PFSK-1 (cell line): ENCODE measurements around the gene LYPD6B.

Experiments used
- FOXP2 ChIP-seq: optimal IDR thresholded peaks from 2 replicates; pipeline ENCODE3; 2011; ENCODE audit warnings: borderline replicate concordance, control low read depth, inconsistent platforms; ENCODE audit not compliant: insufficient read depth; ENCODE audit errors: extremely low read length, extremely low read depth
- POLR2AphosphoS5 ChIP-seq: IDR thresholded peaks from 2 replicates; pipeline ENCODE4 v1.6.1; 2012; ENCODE audit warnings: low read depth, mild to moderate bottlenecking, control low read depth, low read length, moderate library complexity
- SIN3A ChIP-seq: IDR thresholded peaks from 2 replicates; pipeline ENCODE4 v1.6.1; 2012; ENCODE audit warnings: mild to moderate bottlenecking, low read length, moderate library complexity, borderline replicate concordance; ENCODE audit not compliant: insufficient read depth
- TAF1 ChIP-seq: IDR thresholded peaks from 2 replicates; pipeline ENCODE4 v1.6.1; 2012; ENCODE audit warnings: low read length, control low read depth, borderline replicate concordance; ENCODE audit not compliant: insufficient read depth
- TF ChIP-seq, protein P1 (sequence below), 2 experiments: IDR thresholded peaks; 2 replicates each; pipeline versions ENCODE4 v1.6.1 to v1.8.0; 2011 to 2012; ENCODE audit warnings: low read depth in 2 of 2, low read length in 2 of 2, control low read depth in 1 of 2, inconsistent platforms in 1 of 2, mild to moderate bottlenecking in 1 of 2, moderate library complexity in 1 of 2; ENCODE audit not compliant: insufficient read depth in 1 of 2

Gene LYPD6B

DNA sequence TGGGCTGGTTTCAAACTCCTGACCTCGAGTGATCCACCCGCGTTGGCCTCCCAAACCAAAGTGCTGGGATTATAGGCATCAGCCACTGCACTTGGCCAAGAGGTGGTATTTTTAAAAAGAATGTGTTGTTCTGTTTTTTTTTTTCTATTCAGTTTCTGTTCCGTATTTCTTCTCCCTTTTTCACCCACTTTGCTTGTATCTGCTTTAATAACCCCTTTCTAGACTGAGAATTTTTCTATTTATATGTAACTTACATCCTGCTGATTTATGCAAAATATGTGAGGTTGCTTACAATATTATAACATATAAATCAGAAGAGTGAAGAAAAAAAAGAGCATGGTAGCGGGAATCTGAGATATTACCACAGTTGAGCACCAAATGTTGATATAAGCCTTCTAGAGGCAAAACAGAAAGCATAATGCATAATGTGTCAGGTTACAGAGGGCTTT, 17.2 kb upstream of the LYPD6B start:
- TF ChIP-seq TAF1 (no peak), POLR2AphosphoS5 (no peak), SIN3A (no peak), FOXP2 (no peak)
- TF ChIP-seq, protein P1, sequence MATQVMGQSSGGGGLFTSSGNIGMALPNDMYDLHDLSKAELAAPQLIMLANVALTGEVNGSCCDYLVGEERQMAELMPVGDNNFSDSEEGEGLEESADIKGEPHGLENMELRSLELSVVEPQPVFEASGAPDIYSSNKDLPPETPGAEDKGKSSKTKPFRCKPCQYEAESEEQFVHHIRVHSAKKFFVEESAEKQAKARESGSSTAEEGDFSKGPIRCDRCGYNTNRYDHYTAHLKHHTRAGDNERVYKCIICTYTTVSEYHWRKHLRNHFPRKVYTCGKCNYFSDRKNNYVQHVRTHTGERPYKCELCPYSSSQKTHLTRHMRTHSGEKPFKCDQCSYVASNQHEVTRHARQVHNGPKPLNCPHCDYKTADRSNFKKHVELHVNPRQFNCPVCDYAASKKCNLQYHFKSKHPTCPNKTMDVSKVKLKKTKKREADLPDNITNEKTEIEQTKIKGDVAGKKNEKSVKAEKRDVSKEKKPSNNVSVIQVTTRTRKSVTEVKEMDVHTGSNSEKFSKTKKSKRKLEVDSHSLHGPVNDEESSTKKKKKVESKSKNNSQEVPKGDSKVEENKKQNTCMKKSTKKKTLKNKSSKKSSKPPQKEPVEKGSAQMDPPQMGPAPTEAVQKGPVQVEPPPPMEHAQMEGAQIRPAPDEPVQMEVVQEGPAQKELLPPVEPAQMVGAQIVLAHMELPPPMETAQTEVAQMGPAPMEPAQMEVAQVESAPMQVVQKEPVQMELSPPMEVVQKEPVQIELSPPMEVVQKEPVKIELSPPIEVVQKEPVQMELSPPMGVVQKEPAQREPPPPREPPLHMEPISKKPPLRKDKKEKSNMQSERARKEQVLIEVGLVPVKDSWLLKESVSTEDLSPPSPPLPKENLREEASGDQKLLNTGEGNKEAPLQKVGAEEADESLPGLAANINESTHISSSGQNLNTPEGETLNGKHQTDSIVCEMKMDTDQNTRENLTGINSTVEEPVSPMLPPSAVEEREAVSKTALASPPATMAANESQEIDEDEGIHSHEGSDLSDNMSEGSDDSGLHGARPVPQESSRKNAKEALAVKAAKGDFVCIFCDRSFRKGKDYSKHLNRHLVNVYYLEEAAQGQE (IDR thresholded peaks at IDR 0.05; ENCODE audit: insufficient read depth in 1 of 2, low read depth in 2 of 2, low read length in 2 of 2), result no peak

GRCh38 chr2:149021761-149022160, 16.7 kb upstream of the LYPD6B start:
- TF ChIP-seq FOXP2 (no peak), SIN3A (no peak), TAF1 (no peak), POLR2AphosphoS5 (no peak)
- TF ChIP-seq, protein P1 (IDR thresholded peaks at IDR 0.05; ENCODE audit: insufficient read depth in 1 of 2, low read depth in 2 of 2, low read length in 2 of 2), result no peak

DNA sequence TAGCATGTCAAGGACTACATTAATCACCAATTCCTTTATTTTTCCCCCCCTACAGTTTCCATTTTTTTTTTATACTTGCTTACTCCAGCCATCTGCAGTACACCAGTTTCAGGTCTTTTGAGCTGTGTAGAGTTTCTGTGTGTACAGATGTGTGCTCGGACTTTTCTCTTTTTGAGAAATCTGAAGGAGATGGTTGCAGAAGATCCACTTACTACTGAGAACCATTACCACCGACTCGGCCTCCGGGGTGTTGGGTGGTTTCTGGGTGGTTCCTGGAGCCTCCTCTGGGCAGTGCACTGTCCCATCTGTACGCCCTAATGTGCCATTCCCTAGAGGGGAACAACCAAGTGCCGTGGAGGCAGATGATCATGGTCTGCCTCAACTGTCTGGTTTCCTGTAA, 15.4 kb upstream of the LYPD6B start:
- TF ChIP-seq FOXP2 (no peak), SIN3A (no peak), POLR2AphosphoS5 (no peak)

DNA sequence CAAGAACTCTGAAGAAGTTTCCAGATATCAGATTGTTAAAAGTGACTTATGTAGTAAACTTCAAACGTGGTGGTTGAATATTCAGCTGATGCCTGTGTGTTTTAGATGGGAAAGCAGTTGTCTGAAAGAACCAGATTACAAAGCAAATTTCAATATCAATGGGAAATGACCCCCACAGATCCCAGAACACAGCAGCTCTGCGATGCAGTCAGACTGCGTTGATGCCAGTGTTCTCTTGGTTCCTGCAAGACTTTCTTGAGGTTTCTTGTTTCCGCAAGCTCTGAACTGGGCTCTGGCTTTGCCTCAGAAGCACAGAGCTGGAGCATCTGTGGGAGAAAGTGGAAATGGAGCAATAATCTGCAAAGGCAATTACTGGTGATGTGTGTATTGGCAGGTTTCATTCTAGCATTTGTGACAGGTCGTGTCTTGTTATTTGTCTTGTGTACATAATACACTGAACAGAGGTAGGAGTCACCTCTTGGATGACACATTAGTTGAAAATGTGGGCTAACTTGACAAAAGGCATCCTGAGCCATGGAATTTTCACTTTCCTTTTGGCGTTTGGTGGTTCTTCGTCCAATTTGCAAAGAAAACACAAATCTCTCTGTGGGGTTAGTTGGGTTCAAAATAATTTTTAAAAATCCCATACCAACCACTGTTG, 10.8 kb upstream of the LYPD6B start:
- no peak for TF ChIP-seq POLR2AphosphoS5
- TF ChIP-seq, protein P1 (IDR thresholded peaks at IDR 0.05; ENCODE audit: insufficient read depth in 1 of 2, low read depth in 2 of 2, low read length in 2 of 2), result no peak
- no peak for TF ChIP-seq TAF1
- no peak for TF ChIP-seq FOXP2
- TF ChIP-seq SIN3A, result no peak

DNA sequence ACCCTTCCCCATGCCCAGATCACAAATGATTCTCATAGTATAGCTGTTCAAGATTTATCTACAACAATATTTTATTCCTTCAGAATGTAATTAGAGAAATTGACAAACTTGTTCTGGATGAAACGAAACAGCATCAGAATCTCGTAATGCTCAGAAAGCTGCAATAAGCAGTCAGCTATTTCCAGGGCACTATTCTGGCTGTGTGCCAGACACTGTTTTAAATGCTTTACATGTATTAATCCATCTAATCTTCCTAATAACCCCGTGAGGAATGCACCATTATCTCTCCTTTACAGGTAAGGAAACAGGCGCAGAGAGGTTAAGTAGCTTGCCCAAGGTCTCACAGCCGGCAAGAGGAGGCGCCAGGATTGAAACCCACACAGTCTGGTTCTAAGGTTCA, 10.1 kb upstream of the LYPD6B start:
- TF ChIP-seq POLR2AphosphoS5 (no peak), TAF1 (no peak), FOXP2 (no peak), SIN3A (no peak)
- TF ChIP-seq, protein P1 (IDR thresholded peaks at IDR 0.05; ENCODE audit: insufficient read depth in 1 of 2, low read depth in 2 of 2, low read length in 2 of 2), result no peak
